HG03025 (cell line): ENCODE measurements around the gene POF1B.
"Not testable (repeated sequence)": the region's sequence is repeated elsewhere in the genome, so short reads cannot be mapped to it uniquely, and the experiment has no call there.

Source experiments
- ATAC-seq: cut with Tn5 transposase; IDR thresholded peaks from one replicate; pipeline ENCODE4 v1.9.1; 2021; ENCODE audit warnings: mild to moderate bottlenecking, moderate library complexity; ENCODE audit not compliant: unreplicated experiment, low FRiP score

Gene POF1B

GRCh38 chrX:85379174-85379907 is at the start of gene POF1B:
Gene POF1B (minus strand): TSS chrX:85379665. CDS start chrX:85379454, 211 bp downstream.
- ATAC-seq = peak; percentile 72

- ATAC-seq = no peak
Observed at GRCh38 chrX:85429066-85429465, 49.6 kb upstream of the POF1B start.

GRCh38 chrX:85419293-85419692 is 39.8 kb upstream of the POF1B start:
- no peak for ATAC-seq

- ATAC-seq = no peak
Observed at GRCh38 chrX:85391878-85392238, 12.4 kb upstream of the POF1B start.

- ATAC-seq = no peak
Observed at GRCh38 chrX:85391185-85391877, 11.9 kb upstream of the POF1B start.

GRCh38 chrX:85381602-85382001 is 2.1 kb upstream of the POF1B start:
- no peak for ATAC-seq

- no peak for ATAC-seq
Observed at GRCh38 chrX:85378461-85378860, 1.0 kb downstream of the POF1B start.

GRCh38 chrX:85375333-85375738 is 4.1 kb downstream of the POF1B start:
- no peak for ATAC-seq

- ATAC-seq = no peak
Observed at GRCh38 chrX:85365370-85365995, 14.0 kb downstream of the POF1B start.

- no peak for ATAC-seq
Observed at GRCh38 chrX:85359051-85359450, 20.4 kb downstream of the POF1B start.

- ATAC-seq = no peak
Observed at GRCh38 chrX:85345523-85345922, 33.9 kb downstream of the POF1B start.

GRCh38 chrX:85327060-85327333 is 52.5 kb downstream of the POF1B start:
- ATAC-seq = no peak

GRCh38 chrX:85326234-85327059 is 53.0 kb downstream of the POF1B start:
- no peak for ATAC-seq

- not testable (repeated sequence) for ATAC-seq
Observed at GRCh38 chrX:85311348-85311747, 68.1 kb downstream of the POF1B start.

- ATAC-seq = no peak
Observed at GRCh38 chrX:85309717-85310116, 69.7 kb downstream of the POF1B start.

GRCh38 chrX:85303544-85303943 is 75.9 kb downstream of the POF1B start:
- ATAC-seq = no peak

GRCh38 chrX:85288992-85289723 is 90.3 kb downstream of the POF1B start:
- ATAC-seq = no peak

GRCh38 chrX:85285286-85285685 is 94.2 kb downstream of the POF1B start:
- ATAC-seq = not testable (repeated sequence)

- ATAC-seq = peak; percentile 36
Observed at GRCh38 chrX:85244450-85245211, 134.8 kb downstream of the POF1B start.
